D721Med (cell line): ENCODE results near the gene CHMP1B.
"Not testable (repeated sequence)": the region's sequence is repeated elsewhere in the genome, so short reads cannot be mapped to it uniquely, and the experiment has no call there.

Source experiments
- DNase-seq: peaks from one replicate; pipeline ENCODE4 v3.0.0; 2011; ENCODE audit warnings: low spot score; ENCODE audit not compliant: insufficient read length
- FAIRE-seq: peaks from 2 replicates; lab custom pipeline; 2011; peaks lifted over from hg19 to GRCh38; lab: Jason Lieb, UNC
- CTCF ChIP-seq: IDR thresholded peaks from 2 replicates; pipeline ENCODE4 v1.5.1; 2012; ENCODE audit warnings: mild to moderate bottlenecking, control low read depth; ENCODE audit not compliant: insufficient read depth; ENCODE audit errors: missing control alignments

CHMP1B gene

GRCh38 chr18:11887328-11888128, 36.3 kb downstream of the CHMP1B start:
- TF ChIP-seq CTCF, result no peak
- DNase-seq (no peak), FAIRE-seq (no peak)

- FAIRE-seq, result no peak
- DNase-seq, result no peak
- no peak for TF ChIP-seq CTCF
Observed at GRCh38 chr18:11888726-11889125, 37.5 kb downstream of the CHMP1B start.

- DNase-seq (no peak), FAIRE-seq (no peak)
- no peak for TF ChIP-seq CTCF
Observed at GRCh38 chr18:11889284-11889683, 38.1 kb downstream of the CHMP1B start.

GRCh38 chr18:11891737-11892136, 40.5 kb downstream of the CHMP1B start:
- TF ChIP-seq CTCF, result no peak
- no peak for DNase-seq
- no peak for FAIRE-seq

- not testable (repeated sequence) for FAIRE-seq, DNase-seq
Observed at GRCh38 chr18:11892438-11892837, 41.2 kb downstream of the CHMP1B start.

- DNase-seq (no peak), FAIRE-seq (no peak)
- no peak for TF ChIP-seq CTCF
Observed at GRCh38 chr18:11897781-11898180, 46.6 kb downstream of the CHMP1B start.

- no peak for FAIRE-seq
- DNase-seq, result no peak
- no peak for TF ChIP-seq CTCF
Observed at GRCh38 chr18:11899063-11899462, 47.9 kb downstream of the CHMP1B start.
